ENCODE data around the gene RAB1B. TPM values are rescaled to one million over a fixed set of nuclear protein-coding genes. Genes with fewer than 3 reads are reported as not detected.

The RAB1B gene
- total and polyA plus RNA-seq, 12 donors: 117 to 153 (median 132) TPM

DNA sequence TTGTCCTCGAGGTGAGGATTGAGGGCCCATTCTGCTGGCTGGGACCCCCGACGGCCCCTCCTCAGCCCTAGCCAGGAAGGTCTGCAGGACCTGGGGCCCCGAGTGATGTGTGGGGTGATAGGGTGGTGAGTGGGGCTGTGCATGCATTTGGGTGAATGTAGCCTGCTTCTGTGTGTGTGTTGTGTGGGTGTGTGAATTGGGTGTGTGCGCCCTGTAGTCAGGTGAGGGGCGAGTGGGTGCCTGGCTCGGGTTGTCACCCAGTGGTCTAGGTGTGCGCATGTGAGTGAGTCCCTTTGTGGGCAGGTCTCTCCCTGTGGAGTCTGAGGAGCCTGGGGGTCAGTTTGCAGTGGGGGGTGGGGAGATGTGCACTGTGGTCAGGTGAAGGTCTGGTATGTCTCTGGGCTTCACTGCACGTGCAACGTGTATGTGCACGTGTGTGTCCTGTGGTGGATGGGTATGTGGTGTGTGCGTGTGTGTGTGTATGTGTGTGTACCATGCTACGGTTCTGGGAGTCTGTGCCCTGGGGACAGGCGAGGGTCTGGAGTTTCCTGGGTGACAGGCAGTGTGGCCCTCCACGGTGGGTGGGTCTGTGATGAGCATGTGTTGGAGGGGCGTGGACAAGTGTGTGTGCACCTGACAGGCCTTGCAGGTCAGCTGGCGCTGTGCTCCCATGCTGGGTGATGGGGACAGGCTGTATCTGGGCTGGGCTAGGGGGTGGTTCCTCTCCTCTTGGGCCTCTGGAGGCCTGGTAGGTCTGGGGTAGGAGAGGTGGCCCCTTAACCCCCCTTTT, 24.3 kb downstream of the RAB1B start:
- 58 to 60% methylated on average over 17 of the region's 17 CpGs for WGBS, 2 donors
- H3K27me3 ChIP-seq: peaks cover 17 to 45% (median 35%) of the 10 kb centered on the region in 7 donors
- intact Hi-C loops (cut with DNase I): no loop called here
- no peaks in the 10 kb centered on the region for H3K9me3 ChIP-seq
- ATAC-seq (no peak), DNase-seq (no peak)
- no peak overlapping the region for H3K4me3 ChIP-seq
- H3K4me1 ChIP-seq: peaks cover 5 to 28% (median 22%) of the 10 kb centered on the region in 9 donors
- H3K27ac ChIP-seq: no peak overlapping the region
- H3K36me3 ChIP-seq: no peaks in the 10 kb centered on the region
- TF ChIP-seq, protein P1, sequence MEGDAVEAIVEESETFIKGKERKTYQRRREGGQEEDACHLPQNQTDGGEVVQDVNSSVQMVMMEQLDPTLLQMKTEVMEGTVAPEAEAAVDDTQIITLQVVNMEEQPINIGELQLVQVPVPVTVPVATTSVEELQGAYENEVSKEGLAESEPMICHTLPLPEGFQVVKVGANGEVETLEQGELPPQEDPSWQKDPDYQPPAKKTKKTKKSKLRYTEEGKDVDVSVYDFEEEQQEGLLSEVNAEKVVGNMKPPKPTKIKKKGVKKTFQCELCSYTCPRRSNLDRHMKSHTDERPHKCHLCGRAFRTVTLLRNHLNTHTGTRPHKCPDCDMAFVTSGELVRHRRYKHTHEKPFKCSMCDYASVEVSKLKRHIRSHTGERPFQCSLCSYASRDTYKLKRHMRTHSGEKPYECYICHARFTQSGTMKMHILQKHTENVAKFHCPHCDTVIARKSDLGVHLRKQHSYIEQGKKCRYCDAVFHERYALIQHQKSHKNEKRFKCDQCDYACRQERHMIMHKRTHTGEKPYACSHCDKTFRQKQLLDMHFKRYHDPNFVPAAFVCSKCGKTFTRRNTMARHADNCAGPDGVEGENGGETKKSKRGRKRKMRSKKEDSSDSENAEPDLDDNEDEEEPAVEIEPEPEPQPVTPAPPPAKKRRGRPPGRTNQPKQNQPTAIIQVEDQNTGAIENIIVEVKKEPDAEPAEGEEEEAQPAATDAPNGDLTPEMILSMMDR (IDR thresholded peaks at IDR 0.05): no peak

DNA sequence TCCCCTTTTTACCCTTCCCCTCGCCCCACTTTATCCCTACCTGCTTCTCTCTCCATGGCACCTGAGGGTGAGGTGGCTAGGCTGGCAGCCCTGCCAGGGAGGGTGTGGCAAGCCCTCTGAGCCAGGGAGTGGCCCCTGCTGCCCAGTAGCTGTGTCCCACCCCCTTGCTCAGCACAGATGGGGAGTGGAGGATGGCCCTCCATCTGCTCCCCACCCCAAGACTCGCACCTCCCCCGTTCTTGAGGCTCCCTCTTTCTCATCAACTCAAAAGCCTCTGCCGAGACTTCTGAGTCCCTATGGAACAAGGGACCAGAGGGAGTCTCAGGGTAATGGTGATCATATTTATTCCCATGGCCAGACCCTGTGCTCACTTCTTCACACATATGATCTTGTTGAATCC, 24.9 kb downstream of the RAB1B start:
- Histone ChIP-seq H3K36me3 (no peaks in the 10 kb centered on the region), H3K27me3 (peaks cover 17 to 45% (median 35%) of the 10 kb centered on the region in 7 donors), H3K9me3 (no peaks in the 10 kb centered on the region), H3K4me1 (peaks cover 0 to 22% (median 16%) of the 10 kb centered on the region in 9 donors), H3K4me3 (no peak overlapping the region), H3K27ac (no peak overlapping the region)
- intact Hi-C loops (cut with DNase I): no loop called here
- WGBS, 2 donors: 63 to 77% methylated on average over 4 of the region's 4 CpGs
- DNase-seq (no peak), ATAC-seq (no peak)
- TF ChIP-seq, protein P1 (IDR thresholded peaks at IDR 0.05): no peak

DNA sequence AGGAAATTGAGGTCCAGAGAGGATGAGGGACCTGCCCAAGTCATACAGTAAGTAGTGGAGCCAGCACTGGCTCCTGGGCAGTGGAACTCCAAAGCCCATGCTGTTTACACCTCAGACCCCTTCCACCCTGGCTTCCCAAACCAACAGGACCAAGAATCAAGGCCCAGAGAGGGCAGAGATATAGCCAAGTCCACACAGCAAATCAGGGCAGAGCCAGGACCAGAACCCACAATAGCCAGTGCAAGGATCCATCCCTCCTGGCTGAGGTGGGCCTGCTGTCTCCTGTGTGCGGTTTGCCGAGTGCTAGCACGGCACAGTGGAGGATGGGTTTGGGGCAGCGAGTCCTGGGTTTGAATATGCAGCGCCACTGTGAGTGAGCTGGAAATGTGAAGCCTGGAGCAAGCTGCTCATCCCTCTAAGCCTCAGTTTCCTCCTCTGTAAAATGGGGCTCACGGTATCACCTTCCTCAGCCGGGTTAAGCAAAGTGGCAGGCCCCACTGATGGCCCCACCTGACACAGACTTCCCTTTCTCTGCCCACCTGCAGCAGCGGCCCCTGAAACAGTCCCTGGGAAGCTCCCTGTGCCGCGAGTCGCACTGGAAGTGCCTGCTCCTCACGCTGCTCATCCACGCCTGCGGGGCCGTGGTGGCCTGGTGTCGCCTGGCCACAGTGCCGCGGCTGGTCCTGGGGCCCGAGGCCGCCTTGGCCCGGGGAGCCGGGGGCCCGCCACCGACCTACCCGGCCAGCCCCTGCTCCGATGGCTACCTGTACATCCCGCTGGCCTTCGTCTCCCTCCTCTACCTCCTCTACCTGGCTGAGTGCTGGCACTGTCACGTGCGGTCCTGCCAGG, 25.6 kb downstream of the RAB1B start:
- Histone ChIP-seq H3K9me3 (no peaks in the 10 kb centered on the region), H3K4me1 (peaks cover 0 to 21% (median 15%) of the 10 kb centered on the region in 9 donors), H3K27ac (no peak overlapping the region), H3K27me3 (peaks cover 17 to 45% (median 35%) of the 10 kb centered on the region in 7 donors), H3K36me3 (no peaks in the 10 kb centered on the region), H3K4me3 (no peak overlapping the region)
- TF ChIP-seq, protein P1 (IDR thresholded peaks at IDR 0.05): no peak
- DNase-seq (no peak), ATAC-seq (no peak)
- intact Hi-C loops (cut with DNase I): no loop called here
- WGBS, 2 donors: 81% methylated on average over 30 of the region's 30 CpGs

All from heart right ventricle (tissue), 16 donors.